B cell (primary cell): ENCODE data around the gene AHNAK. TPM values are rescaled to one million over a fixed set of nuclear protein-coding genes. Genes with fewer than 3 reads are reported as not detected.

Experiments used
- ATAC-seq: fragments of 200-7000 bp; cut with Tn5 transposase; one replicate; pipeline ENCODE4 v1.10.0; 2021; ENCODE audit warnings: low read depth, mild to moderate bottlenecking, moderate number of reproducible peaks, moderate library complexity
- CTCF ChIA-PET: fragments of 350-600 bp; sonication (Branson Sonifier 250); formaldehyde crosslinking; loops from one replicate; lab custom pipeline; 2021; ENCODE audit warnings: antibody characterized with exemption, inconsistent platforms; lab: Charles Lee
- POLR2A ChIA-PET: fragments of 350-600 bp; sonication (Branson Sonifier 250); formaldehyde crosslinking; loops from one replicate; lab custom pipeline; 2021; ENCODE audit warnings: antibody characterized with exemption; lab: Charles Lee
- DNase-seq: peaks from one replicate; pipeline ENCODE4 v3.0.0; 2013
- H2AFZ ChIP-seq: 2 replicates; pipeline ENCODE4 v1.6.1; 2012; ENCODE audit warnings: mild to moderate bottlenecking, low read depth, low read length; ENCODE audit not compliant: insufficient read depth, poor library complexity, severe bottlenecking
- H3K27ac ChIP-seq, 2 donors: 1 replicate in 1 of 2; 2 replicates in 1 of 2; pipeline ENCODE4 v1.5.1; 2012 to 2013; ENCODE audit warnings: low read length in 2 of 2, mild to moderate bottlenecking in 2 of 2, moderate library complexity in 1 of 2
- H3K27me3 ChIP-seq, 4 experiments: fragments of 200-600 bp in 1 of 4; sonication (generic) in 1 of 4; replicated peaks in 1 of 4; 1 replicate in 2 of 4; 2 replicates in 2 of 4; pipeline versions ENCODE4 v1.6.1 to v1.7.0; 2013 to 2016; ENCODE audit warnings: low read length in 3 of 4, mild to moderate bottlenecking in 2 of 4, mixed read lengths in 1 of 4, moderate library complexity in 1 of 4; ENCODE audit not compliant: insufficient read depth in 4 of 4, control insufficient read depth in 3 of 4; ENCODE audit errors: control extremely low read depth in 1 of 4
- H3K36me3 ChIP-seq, 2 experiments: replicated peaks in 1 of 2; 1 replicate in 1 of 2; 2 replicates in 1 of 2; pipeline versions ENCODE4 v1.6.1 to v1.7.1; 2013; ENCODE audit warnings: low read length in 1 of 2; ENCODE audit not compliant: insufficient read depth in 2 of 2, control insufficient read depth in 1 of 2; ENCODE audit errors: control extremely low read depth in 1 of 2, extremely low read depth in 1 of 2
- H3K4me1 ChIP-seq, 2 donors: fragments of 200-600 bp in 1 of 2; sonication (generic) in 1 of 2; 1 replicate in 1 of 2; 2 replicates in 1 of 2; pipeline versions ENCODE4 v1.5.1 to v1.6.1; 2013 to 2017; ENCODE audit warnings: low read length in 2 of 2; ENCODE audit not compliant: control insufficient read depth in 2 of 2, insufficient read depth in 2 of 2
- H3K4me2 ChIP-seq: replicated peaks from 2 replicates; pipeline ENCODE3; 2012; ENCODE audit warnings: mild to moderate bottlenecking, low read depth, low read length; ENCODE audit not compliant: poor library complexity, severe bottlenecking
- H3K4me3 ChIP-seq, 5 experiments: fragments of 200-600 bp in 1 of 5; sonication (generic) in 1 of 5; 1 replicate in 3 of 5; 2 replicates in 2 of 5; pipeline versions ENCODE4 v1.5.1 to v1.7.0; 2011 to 2016; ENCODE audit warnings: low read length in 4 of 5, mild to moderate bottlenecking in 4 of 5, low read depth in 2 of 5, control low read depth in 1 of 5, moderate library complexity in 1 of 5; ENCODE audit not compliant: insufficient read depth in 1 of 5; ENCODE audit errors: control extremely low read depth in 1 of 5, extremely low read depth in 1 of 5
- H3K79me2 ChIP-seq: fragments of 200-600 bp; sonication (generic); one replicate; pipeline ENCODE4 v1.6.0; 2016; ENCODE audit warnings: low read length; ENCODE audit not compliant: control insufficient read depth, insufficient read depth
- H3K9ac ChIP-seq: fragments of 200-600 bp; sonication (generic); 2 replicates; pipeline ENCODE4 v1.6.1; 2017; ENCODE audit warnings: mild to moderate bottlenecking, low read length, moderate library complexity
- H3K9me3 ChIP-seq, 3 donors: one replicate each; pipeline versions ENCODE4 v1.6.1 to v1.7.1; 2013; ENCODE audit warnings: low read length in 2 of 3; ENCODE audit not compliant: control insufficient read depth in 2 of 3, insufficient read depth in 1 of 3; ENCODE audit errors: control extremely low read depth in 1 of 3
- H4K20me1 ChIP-seq: 2 replicates; pipeline ENCODE4 v1.6.0; 2012; ENCODE audit warnings: mild to moderate bottlenecking, low read length; ENCODE audit not compliant: insufficient read depth, control insufficient read depth, poor library complexity, severe bottlenecking
- H3K27ac Mint-ChIP-seq: one replicate; pipeline ENCODE4 v1.8.0; 2021; ENCODE audit warnings: mixed read lengths
- H3K27me3 Mint-ChIP-seq: one replicate; pipeline ENCODE4 v1.8.0; 2021; ENCODE audit warnings: mixed read lengths
- H3K4me1 Mint-ChIP-seq: one replicate; pipeline ENCODE4 v1.8.0; 2021; ENCODE audit warnings: mixed read lengths
- H3K4me3 Mint-ChIP-seq: one replicate; pipeline ENCODE4 v1.8.0; 2021; ENCODE audit warnings: mixed read lengths
- H3K9me3 Mint-ChIP-seq: one replicate; pipeline ENCODE4 v1.8.0; 2022; ENCODE audit warnings: mixed read lengths; ENCODE audit not compliant: insufficient read depth
- CTCF ChIP-seq: fragments of 200-600 bp; IDR thresholded peaks from one replicate; pipeline ENCODE4 v1.8.0; 2022; ENCODE audit warnings: antibody characterized with exemption, mild to moderate bottlenecking
- EZH2 ChIP-seq: IDR thresholded peaks from 2 replicates; pipeline ENCODE4 v1.6.1; 2012; ENCODE audit warnings: borderline replicate concordance, low read depth, mild to moderate bottlenecking, moderate library complexity, low read length; ENCODE audit not compliant: insufficient read depth, poor library complexity, severe bottlenecking
- WGBS: methylation state at CpG from one replicate; pipeline ENCODE4 v1.1.5; 2013; ENCODE audit warnings: missing lambda C conversion rate; ENCODE audit not compliant: insufficient coverage; 5-methylcytosine and 5-hydroxymethylcytosine counted together
- intact Hi-C: fragments of 100-400 bp; cut with micrococcal nuclease; formaldehyde crosslinking; loops from one replicate; pipeline ENCODE4 v1.10.0; 2022
- polyA plus RNA-seq: library from polyadenylated mRNA; depleted of rRNA; stranded (reverse); fragments of >200 nt; gene quantifications from 2 replicates; pipeline ENCODE4 v1.2.3, GENCODE V29; 2012
- total RNA-seq, 2 donors: library from RNA; stranded (reverse); fragments of 120-200 nt in 1 of 2; gene quantifications; 1 replicate in 1 of 2; 2 replicates in 1 of 2; pipeline versions ENCODE4 v1.2.3 to v1.2.4, GENCODE V29; 2013 to 2022

AHNAK gene
- total and polyA plus RNA-seq, 2 donors (not counting 1 experiment from before 2014, with no cell fraction given): 63.7 to 229 TPM

GRCh38 chr11:62553839-62554361, 7.3 kb upstream of the AHNAK start:
- Histone ChIP-seq H4K20me1 (no peaks in the 10 kb centered on the region), H3K27ac (peak overlapping the region; percentile 98 to 99), H3K4me2 (peak overlapping the region; percentile 74), H3K9me3 (no peaks in the 10 kb centered on the region), H3K27me3 (no peaks in the 10 kb centered on the region), H3K4me1 (peaks cover 78 to 89% of the 10 kb centered on the region in 2 donors), H3K4me3 (no peak overlapping the region), H3K36me3 (peaks cover 2 to 7% of the 10 kb centered on the region in 2 experiments), H3K79me2 (peaks cover 19% of the 10 kb centered on the region), H3K9ac (peak overlapping the region; percentile 54), H2AFZ (no peak overlapping the region)
- DNase-seq (no peak), ATAC-seq (no peak)
- peak overlapping the region; percentile 70 for H3K4me3 Mint-ChIP-seq
- TF ChIP-seq EZH2: no peak
- no peak for TF ChIP-seq CTCF
- peaks cover 77% of the 10 kb centered on the region for H3K4me1 Mint-ChIP-seq
- intact Hi-C loops: loop anchor here (2.0 kb wide), 1 partner anchor 673 kb away; no protein-coding TSS in a partner anchor
- H3K27ac Mint-ChIP-seq: peak overlapping the region; percentile 96
- no peaks in the 10 kb centered on the region for H3K27me3 Mint-ChIP-seq
- 93% methylated on average over 7 of the region's 8 CpGs for WGBS
- ChIA-PET POLR2A (interaction anchor here (0.7 to 9.3 kb wide), 4 partner anchors 12 to 288 kb away, joined by 4 to 119 read pairs (median 10); partner anchors contain the start of genes EEF1G and TUT1), CTCF (interaction anchor here (1.1 to 13.2 kb wide), 4 partner anchors 14 to 129 kb away, joined by 3 to 376 read pairs (median 172); partner anchors contain the start of gene TUT1)
- H3K9me3 Mint-ChIP-seq: no peaks in the 10 kb centered on the region
